Esophagus muscularis mucosa (tissue), 4 donors: ENCODE measurements around the gene GRAMD2A. TPM values are rescaled to one million over a fixed set of nuclear protein-coding genes. Genes with fewer than 3 reads are reported as not detected.
A peak's percentile ranks its signal among the peaks of the same experiment; 100 is the strongest.

Experiments used
- DNase-seq: peaks from one replicate; pipeline ENCODE4 v3.0.0-alpha.2; 2017; ENCODE audit errors: extremely low spot score
- H3K27ac ChIP-seq, 4 donors: fragments of 200-600 bp; sonication (generic); replicated peaks in 1 of 4; 1 replicate in 3 of 4; 2 replicates in 1 of 4; pipeline ENCODE4 v1.5.1; 2016 to 2019; ENCODE audit warnings: mild to moderate bottlenecking in 1 of 4
- H3K27me3 ChIP-seq, 4 donors: fragments of 200-600 bp; sonication (generic); one replicate each; pipeline versions ENCODE4 v1.5.1 to v1.6.0; 2016 to 2019
- H3K36me3 ChIP-seq, 4 donors: fragments of 200-600 bp; sonication (generic); one replicate each; pipeline ENCODE4 v1.5.1; 2016 to 2019
- H3K4me1 ChIP-seq, 4 donors: fragments of 200-600 bp; sonication (generic); one replicate each; pipeline ENCODE4 v1.5.1; 2016 to 2019
- H3K4me3 ChIP-seq, 4 donors: fragments of 200-600 bp; sonication (generic); 1 replicate in 2 of 4; 2 replicates in 2 of 4; pipeline ENCODE4 v1.5.1; 2016 to 2019; ENCODE audit warnings: mild to moderate bottlenecking in 4 of 4, moderate library complexity in 1 of 4
- H3K9me3 ChIP-seq, 4 donors: fragments of 200-600 bp; sonication (generic); 1 replicate in 3 of 4; 2 replicates in 1 of 4; pipeline ENCODE4 v1.5.1; 2016 to 2019
- CTCF ChIP-seq, 3 experiments: fragments of 200-600 bp in 2 of 3; fragments of 450-650 bp in 1 of 3; sonication (generic) in 2 of 3; IDR thresholded peaks; one replicate each; pipeline ENCODE4 v1.5.1; 2017 to 2019; ENCODE audit warnings: antibody characterized with exemption in 3 of 3, mild to moderate bottlenecking in 2 of 3, moderate library complexity in 1 of 3
- EP300 ChIP-seq: sonication (generic); formaldehyde crosslinking; IDR thresholded peaks from one replicate; pipeline ENCODE4 v1.6.1; 2017; ENCODE audit warnings: antibody characterized with exemption
- POLR2A ChIP-seq: fragments of 450-650 bp; IDR thresholded peaks from one replicate; pipeline ENCODE4 v1.6.1; 2017; ENCODE audit warnings: antibody characterized with exemption, moderate library complexity, mild to moderate bottlenecking, low read depth
- POLR2AphosphoS5 ChIP-seq, 2 donors: sonication (generic); formaldehyde crosslinking; IDR thresholded peaks; one replicate each; pipeline ENCODE4 v1.6.1; 2017; ENCODE audit warnings: antibody characterized with exemption in 2 of 2
- WGBS: methylation state at CpG from one replicate; pipeline ENCODE4 v1.1.5; 2018; 5-methylcytosine and 5-hydroxymethylcytosine counted together
- intact Hi-C: fragments of 100-400 bp; cut with DNase I; formaldehyde crosslinking; loops from one replicate; pipeline ENCODE4 v1.15.1; 2023
- total RNA-seq, 4 donors: library from RNA; depleted of rRNA; stranded (reverse); fragments of >200 nt; gene quantifications; one replicate each; pipeline versions ENCODE4 v1.1.0 to v1.2.1, GENCODE V29; 2016

GRAMD2A gene
- total RNA-seq, 4 donors from 2014 or later = 0.33 to 2.5 (median 0.75) TPM

GRCh38 chr15:72231833-72232478, 34.4 kb upstream of the GRAMD2A start:
- WGBS = 1% methylated on average over 16 of the region's 16 CpGs
- peaks cover 35 to 45% (median 44%) of the 10 kb centered on the region in 4 donors for H3K4me1 ChIP-seq
- intact Hi-C loops = loop anchor here (2.0 to 5.0 kb wide), 2 partner anchors 35 to 41 kb away; partner anchors contain the start of genes GRAMD2A and PARP6
- H3K27me3 ChIP-seq = no peaks in the 10 kb centered on the region
- H3K4me3 ChIP-seq = peak overlapping the region; percentile 69 to 92 (median 83)
- DNase-seq = no peak
- no peaks in the 10 kb centered on the region for H3K9me3 ChIP-seq
- peak overlapping the region; percentile 94 to 99 (median 96) for H3K27ac ChIP-seq
- TF ChIP-seq POLR2A (no peak), EP300 (no peak), CTCF (IDR thresholded peaks at IDR 0.05) (no peak), POLR2AphosphoS5 (IDR thresholded peaks at IDR 0.05) (peak; percentile 15 to 41)
- no peaks in the 10 kb centered on the region for H3K36me3 ChIP-seq

GRCh38 chr15:72231066-72231832, 33.7 kb upstream of the GRAMD2A start, which contains the start of gene PKM:
Gene PKM (minus strand): TSS chr15:72231190. CDS start chr15:72219097, 12,093 bp downstream.
- 0% methylated on average over 19 of the region's 67 CpGs for WGBS
- TF ChIP-seq CTCF (IDR thresholded peaks at IDR 0.05) = no peak
- peak; percentile 90 to 99 for TF ChIP-seq POLR2AphosphoS5 (IDR thresholded peaks at IDR 0.05)
- no peak for TF ChIP-seq EP300
- TF ChIP-seq POLR2A = peak; percentile 97
- Histone ChIP-seq H3K4me1 (peaks cover 41 to 49% (median 48%) of the 10 kb centered on the region in 4 donors), H3K9me3 (no peaks in the 10 kb centered on the region), H3K27ac (peak within 1 kb of the TSS; percentile 94 to 99 (median 96)), H3K36me3 (no peaks in the 10 kb centered on the region), H3K4me3 (peak within 1 kb of the TSS; percentile 69 to 92 (median 83)), H3K27me3 (no peaks in the 10 kb centered on the region)
- intact Hi-C loops = loop anchor here (5.0 kb wide), 1 partner anchor 34 kb away; the partner anchor contains the start of gene GRAMD2A
- DNase-seq = peak; percentile 99

DNA sequence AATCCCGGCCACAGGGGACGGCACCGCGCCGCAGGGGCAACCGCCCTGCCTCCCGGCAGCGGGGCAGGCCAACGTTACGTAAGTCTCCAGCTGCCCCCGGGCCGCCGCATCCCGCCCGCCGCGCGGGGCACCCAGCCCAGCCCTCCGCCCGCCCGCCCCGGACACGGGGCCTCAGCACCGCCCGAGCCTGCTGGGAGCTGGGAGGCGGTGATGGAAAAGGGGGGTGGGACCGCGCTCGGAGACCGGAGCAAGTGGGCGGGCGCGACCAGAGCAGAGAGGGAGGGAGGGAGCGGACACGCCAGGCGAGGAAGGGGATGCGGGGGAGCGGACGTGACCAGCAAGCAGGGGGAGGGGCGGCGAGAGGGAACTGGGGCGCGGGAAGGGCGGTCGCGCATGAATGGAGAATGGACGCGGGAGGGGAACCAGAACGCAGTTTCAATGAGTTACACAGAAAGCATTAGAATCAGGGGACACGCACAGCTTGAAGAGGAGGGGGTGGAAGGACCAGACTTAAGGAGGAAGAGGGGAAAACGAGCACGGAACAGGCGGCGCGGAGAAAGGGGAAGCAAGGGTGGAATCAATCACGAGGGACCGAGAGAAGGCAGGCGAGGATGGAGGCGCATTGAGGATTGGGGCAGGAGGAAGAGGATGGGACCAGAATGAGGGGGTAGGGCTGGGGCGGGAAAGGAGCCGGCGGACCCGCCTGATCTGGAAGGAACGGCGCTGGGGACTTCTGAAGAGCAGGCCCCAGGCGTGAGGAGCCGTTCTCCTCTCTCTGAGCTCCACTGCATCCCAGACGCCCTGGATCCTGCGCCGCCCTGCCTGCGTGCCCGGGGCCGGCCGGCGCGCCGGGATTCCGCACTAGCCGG, 32.8 kb upstream of the GRAMD2A start:
- H3K27me3 ChIP-seq = no peaks in the 10 kb centered on the region
- under 1% methylated on average over 42 of the region's 79 CpGs for WGBS
- no peak for TF ChIP-seq EP300
- peak; percentile 79 to 87 for TF ChIP-seq POLR2AphosphoS5 (IDR thresholded peaks at IDR 0.05)
- peak; percentile 74 for TF ChIP-seq POLR2A
- TF ChIP-seq CTCF (IDR thresholded peaks at IDR 0.05) = no peak
- H3K27ac ChIP-seq = peak overlapping the region; percentile 94 to 99 (median 96)
- no peaks in the 10 kb centered on the region for H3K36me3 ChIP-seq
- DNase-seq = peak; percentile 95
- H3K4me3 ChIP-seq = peak overlapping the region; percentile 69 to 92 (median 83)
- H3K9me3 ChIP-seq = no peaks in the 10 kb centered on the region
- intact Hi-C loops = loop anchor here (5.0 kb wide), 1 partner anchor 33 kb away; the partner anchor contains the start of gene GRAMD2A
- peaks cover 48 to 57% (median 56%) of the 10 kb centered on the region in 4 donors for H3K4me1 ChIP-seq

DNA sequence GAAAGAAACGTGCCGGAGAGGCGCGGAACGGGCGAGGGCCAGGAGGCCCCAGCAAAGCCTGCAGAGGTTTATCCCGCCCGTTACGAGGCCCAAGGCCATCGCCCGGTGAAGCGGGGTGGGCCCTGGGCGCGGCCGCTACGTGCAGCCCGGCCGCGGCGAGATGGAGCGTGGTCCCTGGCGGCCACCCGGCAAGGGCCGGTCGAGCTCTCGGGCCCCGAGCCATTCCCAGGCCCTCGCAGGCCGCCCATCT, 32.3 kb upstream of the GRAMD2A start:
- Histone ChIP-seq H3K9me3 (no peaks in the 10 kb centered on the region), H3K36me3 (no peaks in the 10 kb centered on the region), H3K4me1 (peaks cover 48 to 61% (median 59%) of the 10 kb centered on the region in 4 donors), H3K27ac (peak overlapping the region; percentile 94 to 99 (median 96)), H3K4me3 (peak overlapping the region; percentile 69 to 92 (median 83)), H3K27me3 (no peaks in the 10 kb centered on the region)
- DNase-seq = no peak
- WGBS = under 1% methylated on average over 20 of the region's 29 CpGs
- no peak for TF ChIP-seq POLR2AphosphoS5 (IDR thresholded peaks at IDR 0.05)
- no peak for TF ChIP-seq POLR2A
- no peak for TF ChIP-seq EP300
- no peak for TF ChIP-seq CTCF (IDR thresholded peaks at IDR 0.05)
- intact Hi-C loops = loop anchor here (5.0 kb wide), 1 partner anchor 33 kb away; the partner anchor contains the start of gene GRAMD2A
